Vagina (tissue), 2 donors: Measurements from ENCODE around the gene CXCR6.

Source experiments
- CTCF ChIP-seq, 3 experiments: fragments of 450-650 bp in 2 of 3; fragments of 200-600 bp in 1 of 3; sonication (generic) in 1 of 3; IDR thresholded peaks; one replicate each; pipeline ENCODE4 v1.5.1; 2017 to 2019; ENCODE audit warnings: antibody characterized with exemption in 3 of 3, mild to moderate bottlenecking in 2 of 3, moderate library complexity in 2 of 3
- POLR2A ChIP-seq, 2 donors: fragments of 450-650 bp; IDR thresholded peaks; one replicate each; pipeline ENCODE4 v1.6.1; 2017; ENCODE audit warnings: antibody characterized with exemption in 2 of 2, mild to moderate bottlenecking in 2 of 2, moderate library complexity in 2 of 2

GRCh38 chr3:45917146-45917898 lies 25.9 kb upstream of the CXCR6 start:
- TF ChIP-seq CTCF (IDR thresholded peaks at IDR 0.05) (no peak), POLR2A (IDR thresholded peaks at IDR 0.05) (no peak)
